GM15510 (cell line): ENCODE results near the gene TRIM56.

Experiments used
- POLR2A ChIP-seq: IDR thresholded peaks from 3 replicates; pipeline ENCODE4 v1.6.1; 2011; ENCODE audit warnings: borderline replicate concordance; ENCODE audit not compliant: insufficient read length; ENCODE audit errors: extremely low read depth

Gene TRIM56

GRCh38 chr7:101108330-101108857 is 23.1 kb downstream of the TRIM56 start:
- no peak for TF ChIP-seq POLR2A

GRCh38 chr7:101108961-101109360 is 23.7 kb downstream of the TRIM56 start:
- no peak for TF ChIP-seq POLR2A

GRCh38 chr7:101109368-101109767 is 24.1 kb downstream of the TRIM56 start:
- TF ChIP-seq POLR2A, result no peak

- TF ChIP-seq POLR2A, result no peak
Measured at GRCh38 chr7:101111261-101111660, 26.0 kb downstream of the TRIM56 start.

GRCh38 chr7:101112233-101112632 is 27.0 kb downstream of the TRIM56 start:
- TF ChIP-seq POLR2A, result no peak

- TF ChIP-seq POLR2A, result no peak
Measured at GRCh38 chr7:101113836-101114235, 28.6 kb downstream of the TRIM56 start.

GRCh38 chr7:101114492-101114891 is 29.2 kb downstream of the TRIM56 start:
- TF ChIP-seq POLR2A, result no peak

GRCh38 chr7:101115215-101115614 is 29.9 kb downstream of the TRIM56 start:
- no peak for TF ChIP-seq POLR2A

GRCh38 chr7:101116898-101117297 is 31.6 kb downstream of the TRIM56 start:
- TF ChIP-seq POLR2A, result no peak

GRCh38 chr7:101118856-101119255 is 33.6 kb downstream of the TRIM56 start:
- TF ChIP-seq POLR2A, result no peak

- no peak for TF ChIP-seq POLR2A
Measured at GRCh38 chr7:101119876-101120275, 34.6 kb downstream of the TRIM56 start.

GRCh38 chr7:101120315-101120714 is 35.0 kb downstream of the TRIM56 start:
- TF ChIP-seq POLR2A, result no peak

GRCh38 chr7:101121991-101122932 is 37.0 kb downstream of the TRIM56 start:
- no peak for TF ChIP-seq POLR2A

- no peak for TF ChIP-seq POLR2A
Measured at GRCh38 chr7:101122933-101123702, 37.8 kb downstream of the TRIM56 start.

- TF ChIP-seq POLR2A, result no peak
Measured at GRCh38 chr7:101123703-101124068, 38.4 kb downstream of the TRIM56 start.
